Neural progenitor cell (in vitro differentiated cells): ENCODE results near the gene NOTCH1.

ENCODE experiments used
- CTCF ChIP-seq: fragments of 200-600 bp; sonication (generic); IDR thresholded peaks from 2 replicates; pipeline ENCODE4 v1.5.1; 2017; ENCODE audit warnings: antibody characterized with exemption, mild to moderate bottlenecking
- EZH2 ChIP-seq: fragments of 200-600 bp; sonication (generic); IDR thresholded peaks from 2 replicates; pipeline ENCODE4 v1.6.1; 2017; ENCODE audit warnings: antibody characterized with exemption, mild to moderate bottlenecking, moderate library complexity

- TF ChIP-seq CTCF, result no peak
- no peak for TF ChIP-seq EZH2
These were observed 20.1 kb upstream of the NOTCH1 start for GRCh38 chr9:136565715-136566552.
